GM21367 (cell line): ENCODE results near the gene SPSB3.
"Not testable (repeated sequence)": the region's sequence is repeated elsewhere in the genome, so short reads cannot be mapped to it uniquely, and the experiment has no call there.

Source experiments
- ATAC-seq: cut with Tn5 transposase; IDR thresholded peaks from one replicate; pipeline ENCODE4 v1.9.1; 2021; ENCODE audit not compliant: unreplicated experiment

SPSB3 gene

GRCh38 chr16:1744338-1744840, 38.0 kb downstream of the SPSB3 start:
- ATAC-seq = no peak

- no peak for ATAC-seq
Measured at GRCh38 chr16:1743376-1744337, 38.7 kb downstream of the SPSB3 start.

DNA sequence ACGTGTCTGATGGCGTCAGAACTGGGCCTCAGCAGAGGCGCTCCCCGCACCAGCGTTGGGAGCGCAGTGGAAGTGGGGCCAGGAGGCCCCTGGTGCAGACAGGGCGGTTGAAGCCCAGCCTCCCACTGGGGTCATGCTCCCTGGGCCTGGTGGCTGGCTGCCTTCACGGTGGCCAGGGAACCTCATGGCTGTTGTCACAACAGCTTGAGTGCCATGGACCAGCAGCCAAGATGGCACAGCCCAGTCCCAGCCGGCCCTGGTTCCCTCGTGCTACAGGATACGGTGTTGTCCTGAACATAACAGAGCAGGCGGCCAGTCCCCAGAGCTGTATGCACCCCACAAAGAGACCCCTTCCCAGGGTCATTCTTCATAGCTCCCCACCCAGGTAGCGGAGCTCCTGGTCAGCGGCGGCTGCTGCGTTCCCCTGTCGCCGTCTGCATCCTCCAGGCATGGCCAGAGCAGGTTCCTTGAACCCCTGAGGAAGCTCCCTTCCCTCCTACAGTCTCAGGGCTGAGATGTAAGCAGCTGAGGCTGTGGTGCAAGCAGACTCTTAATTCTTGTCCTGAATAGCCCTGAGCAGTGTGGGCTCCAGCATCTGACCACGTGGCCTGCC, 40.7 kb downstream of the SPSB3 start:
- no peak for ATAC-seq

DNA sequence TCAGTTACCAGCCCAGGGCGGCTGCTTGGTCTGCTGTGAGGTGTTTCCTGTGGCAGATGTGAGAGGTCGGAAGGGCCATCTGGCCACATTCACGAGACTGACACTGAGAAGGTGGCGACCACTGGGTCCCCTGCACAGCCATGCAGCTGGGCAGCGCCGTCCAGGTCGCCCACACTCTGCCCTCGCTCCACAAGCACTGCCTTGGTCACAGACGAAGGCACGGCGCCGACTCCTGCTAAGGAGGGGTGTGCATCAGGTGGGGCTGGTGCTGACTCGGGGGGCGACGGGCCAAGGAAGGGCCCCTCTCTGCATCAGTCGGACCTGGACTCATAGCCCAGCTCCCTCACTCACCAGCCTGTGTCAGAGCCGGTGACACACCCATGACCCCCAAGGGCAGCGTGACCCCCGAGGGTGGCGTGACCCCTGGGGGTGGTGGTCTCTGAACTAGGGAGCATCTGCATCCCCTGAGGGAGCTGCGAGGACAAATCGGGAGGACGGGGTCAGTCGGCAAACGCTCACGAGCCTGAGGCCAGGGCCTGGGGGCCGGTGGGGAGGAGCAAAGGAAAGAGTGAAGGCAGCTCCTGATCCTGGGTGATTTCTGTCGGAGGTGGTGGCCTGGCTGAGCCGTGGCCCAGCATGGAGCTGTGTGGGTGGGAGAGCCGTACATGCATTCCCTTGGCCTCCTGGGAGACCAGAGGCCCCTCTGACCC, 41.4 kb downstream of the SPSB3 start:
- no peak for ATAC-seq

DNA sequence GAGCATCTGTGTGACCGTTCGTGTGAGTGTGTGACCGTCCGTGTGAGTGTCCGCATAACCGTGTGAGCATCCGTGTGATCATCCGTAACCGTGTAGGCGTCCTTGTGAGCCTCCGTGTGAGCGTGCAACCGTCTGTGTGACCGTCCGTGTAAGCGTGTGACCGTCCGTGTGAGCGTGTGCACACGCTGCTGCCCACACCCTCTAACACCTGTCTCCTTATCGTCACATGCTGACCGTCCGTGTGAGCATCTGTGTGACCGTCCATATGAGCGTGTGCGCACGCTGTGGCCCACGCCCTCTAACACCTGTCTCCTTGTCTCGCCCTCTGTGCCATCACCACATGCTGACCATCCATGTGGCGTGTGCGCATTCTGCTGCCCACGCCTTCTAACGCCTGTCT, 42.1 kb downstream of the SPSB3 start:
- ATAC-seq = no peak

- no peak for ATAC-seq
Measured at GRCh38 chr16:1734816-1735215, 47.6 kb downstream of the SPSB3 start.

DNA sequence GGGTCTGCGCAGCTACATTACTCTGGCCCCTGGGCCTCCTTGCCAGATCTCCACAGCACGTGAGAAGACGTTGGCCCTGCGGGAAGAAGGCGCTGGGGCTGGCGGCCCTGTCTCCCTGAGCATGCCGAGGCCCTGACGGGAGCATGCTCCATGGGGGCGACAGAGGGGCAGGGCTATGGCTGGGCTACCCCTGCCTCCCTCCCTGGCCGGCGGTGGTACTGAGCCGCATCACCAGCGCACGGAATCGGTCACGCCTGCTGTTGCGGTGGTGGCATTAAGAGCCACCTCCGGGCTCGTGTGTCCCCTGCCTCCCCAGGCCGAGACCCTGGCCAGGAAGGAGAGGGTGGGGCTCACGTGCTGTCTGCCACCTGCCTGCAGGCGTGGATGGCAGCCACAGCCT, 48.2 kb downstream of the SPSB3 start:
- ATAC-seq = no peak

DNA sequence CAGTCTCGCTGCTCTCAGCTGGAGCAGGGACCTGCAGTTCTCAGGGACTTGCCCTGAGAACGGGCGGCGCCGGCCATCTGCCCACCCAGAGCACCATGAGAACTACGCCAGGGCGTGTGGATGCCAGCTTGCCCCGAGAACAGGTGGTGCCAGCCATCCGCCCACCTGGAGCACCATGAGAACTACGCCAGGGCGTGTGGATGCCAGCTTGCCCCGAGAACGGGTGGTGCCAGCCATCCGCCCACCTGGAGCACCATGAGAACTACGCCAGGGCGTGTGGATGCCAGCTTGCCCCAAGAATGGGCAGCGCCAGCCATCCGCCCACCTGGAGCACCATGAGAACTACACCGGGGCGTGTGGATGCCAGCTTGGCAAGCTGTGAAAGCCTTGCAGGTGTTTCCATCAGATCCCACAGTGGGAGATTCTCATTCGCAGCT, 49.8 kb downstream of the SPSB3 start:
- ATAC-seq = not testable (repeated sequence)

DNA sequence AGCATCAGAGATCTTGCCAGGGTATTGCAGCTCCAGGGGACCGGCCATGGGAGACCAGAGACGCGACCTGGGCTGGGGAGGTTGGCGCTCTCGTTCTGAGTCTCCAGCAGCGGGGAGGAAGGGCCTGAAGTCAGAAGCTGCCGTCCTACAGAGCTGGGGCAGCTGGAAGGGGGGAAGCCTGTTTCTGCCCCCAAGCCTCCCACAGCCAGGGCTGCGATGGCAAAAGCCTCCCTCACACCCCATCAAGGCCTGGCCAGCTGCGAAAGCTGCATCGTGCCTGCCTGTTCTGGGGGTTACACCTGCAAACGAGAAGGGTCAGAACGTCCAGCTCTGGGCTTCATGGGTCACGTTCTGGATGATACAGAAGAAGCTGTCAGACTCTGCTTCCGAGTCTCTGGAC, 50.3 kb downstream of the SPSB3 start:
- no peak for ATAC-seq

DNA sequence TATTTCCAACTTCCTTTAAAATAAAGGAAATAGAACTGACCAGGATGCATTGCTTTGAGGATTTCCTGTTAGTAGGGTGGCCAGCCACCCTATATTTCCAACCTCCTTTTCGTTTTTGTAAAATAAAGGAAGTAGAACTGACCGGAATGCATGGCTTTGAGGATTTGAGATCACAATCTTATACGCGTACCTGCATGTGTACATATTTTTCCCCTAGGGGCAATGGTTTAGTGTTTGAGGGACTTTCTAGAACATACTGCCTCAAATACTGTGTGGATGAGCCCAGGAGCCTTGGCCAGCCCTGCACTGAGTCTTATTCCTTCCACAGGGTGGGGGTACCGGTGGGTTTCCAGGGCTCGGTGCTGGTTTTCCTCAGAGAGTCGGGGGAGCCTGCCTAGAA, 50.8 kb downstream of the SPSB3 start:
- ATAC-seq = no peak

DNA sequence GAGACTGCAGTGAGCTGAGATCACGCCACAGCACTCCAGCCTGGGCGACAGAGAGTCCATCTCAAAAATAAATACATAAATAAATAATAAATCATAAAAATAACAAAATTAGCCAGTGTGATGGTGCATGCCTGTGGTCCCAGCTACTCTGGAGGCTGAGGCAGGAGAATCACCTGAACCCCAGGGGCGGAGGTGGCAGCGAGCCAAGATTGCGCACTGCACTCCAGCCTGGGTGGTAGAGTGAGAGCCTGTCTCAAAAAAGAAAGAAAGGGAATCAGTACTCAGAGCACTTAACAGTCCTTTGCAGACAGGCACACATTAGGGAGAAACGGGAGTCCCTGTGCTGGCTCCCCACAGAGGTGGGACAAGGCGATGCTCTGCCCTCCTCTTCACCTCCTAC, 51.3 kb downstream of the SPSB3 start:
- ATAC-seq = no peak

GRCh38 chr16:1729445-1729844, 52.9 kb downstream of the SPSB3 start:
- no peak for ATAC-seq

DNA sequence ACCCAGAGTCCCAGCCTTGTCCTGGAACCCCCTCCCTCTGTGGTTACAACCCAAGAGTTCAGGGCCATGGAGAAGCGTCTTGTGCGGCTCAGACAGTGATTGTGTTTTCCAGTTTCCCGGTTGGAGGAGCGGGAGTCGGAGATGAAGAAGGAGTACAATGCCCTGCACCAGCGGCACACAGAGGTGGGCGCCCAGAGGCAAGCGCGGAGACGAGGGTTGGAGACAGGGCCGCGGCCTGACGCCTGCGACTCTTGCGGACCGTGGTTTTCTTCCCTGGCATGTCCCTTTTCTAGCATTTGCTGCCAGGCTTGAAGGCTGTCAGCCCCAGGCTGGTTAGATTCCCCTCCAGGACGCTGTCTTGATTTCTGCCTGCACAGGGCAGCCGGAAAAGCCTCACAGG, 53.3 kb downstream of the SPSB3 start:
- no peak for ATAC-seq

DNA sequence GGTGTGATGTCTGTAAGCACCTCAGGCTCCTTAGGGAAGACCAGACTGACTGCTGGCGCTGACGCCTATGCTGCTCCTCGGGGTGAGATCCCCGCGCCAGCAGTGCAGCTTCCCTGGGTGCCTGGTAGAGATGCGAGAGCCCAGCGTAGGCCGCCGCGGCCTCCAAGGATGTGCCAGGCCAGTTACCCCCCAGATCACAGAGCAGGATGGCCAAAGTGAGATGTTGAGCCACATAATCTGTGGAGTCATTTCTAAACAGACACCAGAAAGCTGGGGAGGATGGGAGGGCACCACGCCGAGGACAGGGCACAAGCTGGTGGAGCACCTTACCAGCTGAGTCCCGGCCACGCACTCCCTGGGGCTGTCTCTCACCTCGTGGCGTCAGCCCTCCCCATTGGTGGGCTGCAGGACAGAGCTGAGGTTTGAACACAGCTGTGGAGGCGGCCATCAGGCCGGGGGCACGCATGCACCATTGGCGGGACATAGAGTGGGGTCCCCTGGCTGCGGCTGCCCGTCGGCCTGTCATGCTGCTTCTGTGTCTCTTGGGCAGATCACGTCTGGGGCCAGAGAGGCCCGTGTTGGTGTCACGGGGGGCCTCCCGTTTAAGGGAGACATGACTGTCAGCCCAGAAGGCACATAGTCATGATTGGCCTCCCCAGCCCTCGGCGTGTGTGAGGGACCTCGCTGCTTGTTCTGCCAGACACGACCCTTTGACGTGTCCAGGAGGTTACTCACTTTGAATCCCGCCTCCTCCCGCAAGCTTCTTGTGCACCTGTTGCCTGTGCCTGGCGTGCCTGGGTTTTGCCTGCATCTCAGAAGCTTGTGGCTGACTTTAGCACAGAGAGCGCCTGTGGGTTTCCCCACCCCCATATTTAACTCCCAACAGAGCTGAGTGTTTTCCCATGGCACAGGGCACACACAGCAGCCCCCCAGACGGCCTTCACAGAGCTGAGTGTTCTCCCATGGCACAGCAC, 54.4 kb downstream of the SPSB3 start:
- no peak for ATAC-seq
